Subcutaneous abdominal adipose tissue (tissue), 5 donors: ENCODE measurements around the gene AHCY.

ENCODE experiments used
- H3K27ac ChIP-seq: one replicate; pipeline ENCODE4 v1.7.0; 2013; ENCODE audit warnings: low read depth, mild to moderate bottlenecking, inconsistent platforms, low read length, moderate library complexity
- H3K27me3 ChIP-seq, 5 donors: one replicate each; pipeline ENCODE4 v1.7.0; 2013; ENCODE audit warnings: low read length in 5 of 5, inconsistent platforms in 1 of 5; ENCODE audit not compliant: control insufficient read depth in 5 of 5, insufficient read depth in 4 of 5
- H3K36me3 ChIP-seq, 5 donors: one replicate each; pipeline ENCODE4 v1.7.0; 2013; ENCODE audit warnings: low read length in 5 of 5; ENCODE audit not compliant: control insufficient read depth in 5 of 5, insufficient read depth in 5 of 5
- H3K4me1 ChIP-seq, 5 donors: one replicate each; pipeline ENCODE4 v1.7.0; 2013; ENCODE audit warnings: low read length in 5 of 5, mild to moderate bottlenecking in 3 of 5, moderate library complexity in 1 of 5; ENCODE audit not compliant: control insufficient read depth in 5 of 5, insufficient read depth in 5 of 5
- H3K4me3 ChIP-seq, 5 donors: one replicate each; pipeline ENCODE4 v1.7.0; 2013; ENCODE audit warnings: low read length in 5 of 5, low read depth in 1 of 5
- H3K9ac ChIP-seq, 5 donors: one replicate each; pipeline ENCODE4 v1.7.0; 2013; ENCODE audit warnings: low read length in 5 of 5, mild to moderate bottlenecking in 4 of 5, moderate library complexity in 3 of 5
- H3K9me3 ChIP-seq, 5 donors: one replicate each; pipeline ENCODE4 v1.7.0; 2013; ENCODE audit warnings: low read length in 5 of 5; ENCODE audit not compliant: control insufficient read depth in 5 of 5
- donor health status: healthy.
- donor health status: healthy.
- donor health status: healthy.
- donor health status: healthy.
- donor health status: healthy.

The AHCY gene

DNA sequence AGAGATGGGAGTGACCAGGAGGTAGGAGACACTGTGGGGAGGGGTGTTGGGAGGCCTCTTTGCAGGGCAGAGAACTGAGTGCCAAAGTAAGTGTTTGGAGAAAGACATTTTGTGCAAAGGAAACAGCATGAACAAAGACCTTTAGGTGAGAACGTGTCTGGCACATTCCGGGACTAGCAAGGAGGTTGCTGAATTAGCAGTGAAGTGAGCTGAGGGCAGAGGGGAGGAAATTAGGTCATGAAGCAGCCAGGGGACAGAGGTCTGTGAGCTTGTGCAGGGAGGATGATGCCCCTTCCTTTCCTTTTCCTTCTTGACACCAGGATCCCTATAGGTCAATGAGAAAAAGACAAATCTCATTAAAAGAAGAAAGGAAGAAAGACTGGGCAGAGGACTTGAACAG is 21.4 kb upstream of the AHCY start:
- H3K27ac ChIP-seq = no peak overlapping the region
- H3K9me3 ChIP-seq = no peaks in the 10 kb centered on the region
- H3K9ac ChIP-seq = no peak overlapping the region
- H3K4me3 ChIP-seq = no peak overlapping the region
- peaks cover 0 to 2% (median 0%) of the 10 kb centered on the region in 5 donors for H3K27me3 ChIP-seq
- peaks cover 0 to 13% (median 0%) of the 10 kb centered on the region in 5 donors for H3K4me1 ChIP-seq
- no peaks in the 10 kb centered on the region for H3K36me3 ChIP-seq

DNA sequence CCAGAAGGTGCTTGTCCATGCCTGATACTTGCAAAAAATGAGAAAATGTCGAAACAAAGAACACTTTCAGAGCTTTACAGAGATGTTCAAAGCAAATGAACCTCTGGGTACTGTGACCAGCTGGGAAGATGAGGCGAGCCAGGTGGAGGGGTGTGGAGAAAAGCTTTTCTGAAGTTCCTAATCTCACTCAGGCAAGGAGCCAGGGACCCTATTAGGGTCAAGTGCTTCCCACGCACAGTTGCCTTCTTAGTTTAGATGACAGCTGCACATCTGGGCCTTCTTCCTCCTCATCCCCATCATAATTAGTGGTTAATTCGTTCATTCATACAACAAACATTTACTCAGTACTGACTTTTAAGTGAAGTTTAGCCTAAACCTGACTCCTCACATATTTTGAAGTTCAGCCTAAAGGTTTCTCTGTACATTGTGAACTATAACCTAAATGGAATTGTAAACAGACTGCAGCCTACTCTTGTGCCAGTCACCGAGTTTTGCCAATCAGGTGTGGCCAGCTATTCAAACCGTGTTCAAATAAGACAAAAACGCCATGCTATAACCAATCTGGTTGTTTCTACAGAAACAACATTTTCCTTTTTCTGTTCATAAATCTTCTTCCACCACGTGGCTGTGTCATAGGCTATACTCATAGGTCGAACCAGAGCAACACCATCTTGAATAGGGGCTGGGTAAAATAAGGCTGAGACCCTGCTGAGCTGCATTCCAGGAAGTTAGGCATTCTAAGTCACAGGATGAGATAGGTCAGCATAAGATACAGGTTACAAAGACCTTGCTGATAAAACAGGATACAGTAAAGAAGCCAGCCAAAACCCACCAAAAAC is 19.3 kb upstream of the AHCY start:
- H3K27me3 ChIP-seq = peaks cover 0 to 2% (median 0%) of the 10 kb centered on the region in 5 donors
- H3K36me3 ChIP-seq = no peaks in the 10 kb centered on the region
- peak overlapping the region in 1 of 5 donors; percentile 17 for H3K9ac ChIP-seq
- H3K9me3 ChIP-seq = no peaks in the 10 kb centered on the region
- peaks cover 0 to 13% (median 0%) of the 10 kb centered on the region in 5 donors for H3K4me1 ChIP-seq
- H3K27ac ChIP-seq = no peak overlapping the region
- no peak overlapping the region for H3K4me3 ChIP-seq

DNA sequence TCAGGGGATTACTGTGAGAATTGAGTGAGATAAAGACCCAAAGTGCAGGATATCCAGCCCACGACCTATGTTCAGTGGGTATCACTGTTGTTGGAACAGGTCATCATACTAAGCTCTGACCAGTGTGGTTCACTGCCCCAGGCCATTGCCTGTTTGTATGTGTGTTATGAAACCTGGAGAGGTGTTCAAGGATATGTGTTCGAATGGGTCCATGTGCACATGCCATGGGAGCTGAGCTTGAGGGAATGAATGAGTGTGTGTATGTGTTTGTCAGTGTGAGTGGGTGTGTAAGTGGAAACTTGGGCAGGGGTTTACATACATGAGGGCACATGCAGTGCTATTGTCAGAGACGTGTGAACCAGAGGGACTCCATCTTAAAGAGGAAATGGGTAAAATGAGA is 17.7 kb upstream of the AHCY start:
- no peaks in the 10 kb centered on the region for H3K36me3 ChIP-seq
- H3K27ac ChIP-seq = no peak overlapping the region
- peaks cover 0 to 13% (median 0%) of the 10 kb centered on the region in 5 donors for H3K4me1 ChIP-seq
- H3K4me3 ChIP-seq = no peak overlapping the region
- H3K27me3 ChIP-seq = peaks cover 0 to 2% (median 0%) of the 10 kb centered on the region in 5 donors
- H3K9ac ChIP-seq = no peak overlapping the region
- no peaks in the 10 kb centered on the region for H3K9me3 ChIP-seq

DNA sequence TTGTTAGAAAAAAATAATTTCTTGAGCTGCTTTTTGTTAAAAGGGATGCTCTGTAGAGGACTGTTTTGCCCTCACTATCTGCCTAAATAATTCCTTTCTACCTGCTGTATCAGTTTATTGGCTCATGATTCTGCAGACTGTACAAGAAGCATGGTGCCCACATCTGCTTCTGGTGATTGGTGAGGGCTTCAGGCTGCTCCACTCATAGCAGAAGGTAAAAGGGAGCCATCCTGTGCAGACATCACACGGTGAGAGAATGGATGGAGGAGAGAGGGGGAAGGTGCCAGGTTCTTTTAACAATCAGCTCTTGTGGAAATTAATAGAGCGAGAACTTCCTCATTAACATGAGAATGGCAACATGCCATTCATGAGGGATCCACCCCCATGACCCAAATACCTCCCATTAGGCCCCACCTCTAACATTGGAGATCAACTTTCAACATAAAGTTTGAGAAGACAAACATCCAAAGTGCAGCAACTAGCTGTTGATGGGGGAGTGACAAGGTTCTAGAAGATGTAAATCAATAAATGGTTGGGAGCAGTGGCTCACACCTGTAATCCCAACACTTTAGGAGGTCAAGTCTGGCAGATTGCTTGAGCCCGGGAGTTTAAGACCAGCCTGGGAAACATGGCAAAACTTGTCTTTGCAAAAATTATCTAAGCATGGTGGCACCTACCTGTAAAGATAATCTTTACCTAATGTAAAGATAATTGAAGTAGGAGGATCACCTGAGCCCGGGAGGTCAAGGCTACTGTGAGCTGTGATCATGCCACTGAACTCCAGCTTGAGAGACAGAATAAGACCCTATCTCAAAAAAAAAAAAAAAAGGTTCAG is 15.7 kb upstream of the AHCY start:
- Histone ChIP-seq H3K9me3 (no peaks in the 10 kb centered on the region), H3K27me3 (peaks cover 0 to 2% (median 0%) of the 10 kb centered on the region in 5 donors), H3K4me1 (peaks cover 0 to 7% (median 0%) of the 10 kb centered on the region in 5 donors), H3K4me3 (no peak overlapping the region), H3K36me3 (no peaks in the 10 kb centered on the region), H3K27ac (no peak overlapping the region), H3K9ac (no peak overlapping the region)

DNA sequence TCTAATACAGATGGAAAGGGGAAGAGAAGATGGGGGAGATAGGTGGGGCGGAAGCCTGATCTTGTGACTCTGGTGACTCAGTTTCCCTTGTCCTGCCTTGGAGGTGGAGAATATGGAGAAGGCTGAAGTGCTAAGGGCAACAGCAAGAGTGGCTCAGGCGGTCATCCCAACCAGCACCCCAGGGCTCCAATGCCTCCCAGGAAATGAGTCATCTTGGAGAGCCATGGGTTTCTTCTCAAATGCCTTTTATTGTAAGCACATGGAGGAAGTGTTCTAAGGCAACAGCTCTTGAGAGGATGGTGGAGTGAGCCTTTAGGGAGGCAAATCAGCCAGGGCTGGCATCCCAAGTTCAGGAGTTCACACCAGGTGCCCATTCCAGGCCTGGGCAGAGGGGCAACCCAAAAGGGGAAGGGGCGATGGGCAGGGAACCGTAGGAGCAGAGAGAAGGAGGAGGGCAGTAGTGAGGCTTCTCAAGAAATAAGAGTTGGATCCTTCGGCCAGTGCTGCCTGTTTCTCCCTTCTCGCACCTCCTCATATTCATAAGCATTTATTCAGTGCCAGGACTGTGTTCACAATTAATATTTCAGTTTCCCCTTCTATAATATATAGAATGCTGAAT is 13.2 kb upstream of the AHCY start:
- Histone ChIP-seq H3K4me1 (peaks cover 0 to 17% (median 15%) of the 10 kb centered on the region in 5 donors), H3K9me3 (no peaks in the 10 kb centered on the region), H3K27ac (no peak overlapping the region), H3K4me3 (no peak overlapping the region), H3K27me3 (peaks cover 7 to 12% (median 9%) of the 10 kb centered on the region in 5 donors), H3K36me3 (no peaks in the 10 kb centered on the region), H3K9ac (no peak overlapping the region)

DNA sequence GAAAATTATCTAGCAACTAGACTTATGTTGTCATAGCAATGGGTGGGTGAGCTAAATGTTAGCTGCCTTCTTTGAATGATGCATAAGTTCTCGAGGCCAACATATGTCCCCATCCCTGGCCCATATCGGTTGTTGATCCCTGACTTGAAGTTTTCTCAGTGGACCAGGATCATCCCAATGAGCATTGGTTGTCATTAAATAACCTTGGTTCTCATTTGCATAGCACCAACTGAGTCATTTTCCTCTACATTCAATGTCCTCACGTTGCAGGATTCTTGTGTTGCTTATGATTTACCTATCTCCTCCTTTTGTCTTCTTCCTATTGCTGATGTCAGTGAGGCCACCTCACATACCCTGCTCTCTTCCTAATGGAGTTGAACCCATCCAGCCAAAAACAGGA is 12.1 kb upstream of the AHCY start:
- peaks cover 0 to 17% (median 15%) of the 10 kb centered on the region in 5 donors for H3K4me1 ChIP-seq
- H3K9me3 ChIP-seq = no peaks in the 10 kb centered on the region
- no peak overlapping the region for H3K4me3 ChIP-seq
- no peaks in the 10 kb centered on the region for H3K36me3 ChIP-seq
- peaks cover 5 to 16% (median 9%) of the 10 kb centered on the region in 5 donors for H3K27me3 ChIP-seq
- no peak overlapping the region for H3K9ac ChIP-seq
- H3K27ac ChIP-seq = no peak overlapping the region

DNA sequence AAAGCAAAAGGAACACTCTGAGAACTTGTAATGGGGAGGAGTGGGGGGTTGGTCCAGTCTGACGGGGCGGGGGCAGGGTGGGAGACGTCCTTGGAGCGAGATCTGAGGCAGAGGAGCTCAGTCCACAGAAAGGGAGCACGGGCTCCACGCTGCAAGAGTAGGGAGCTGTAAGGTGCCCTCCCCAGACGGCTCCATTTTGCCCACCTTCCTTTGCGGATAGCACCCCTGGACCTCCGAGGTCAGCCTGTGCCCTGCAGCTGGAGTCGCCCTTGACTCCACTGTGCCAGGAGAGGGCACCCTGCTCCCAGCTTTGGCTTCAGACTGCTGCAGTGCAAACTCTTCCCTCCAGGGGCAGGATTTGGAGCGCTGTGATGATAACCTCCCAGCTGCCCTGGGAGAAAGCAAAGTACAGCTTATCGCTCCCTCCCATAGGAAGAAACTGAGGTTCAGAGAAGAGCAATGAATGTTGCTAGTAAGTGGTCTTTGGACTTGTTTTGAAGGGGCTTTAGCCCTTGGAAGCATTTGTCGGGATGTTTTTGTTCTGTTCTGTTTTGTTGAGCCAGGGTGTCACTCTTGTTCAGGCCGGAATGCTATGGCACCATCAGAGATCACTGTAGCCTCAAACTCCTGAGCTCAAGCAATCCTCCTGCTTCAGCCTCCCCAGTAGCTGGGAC is 9.5 kb upstream of the AHCY start:
- no peak overlapping the region for H3K9ac ChIP-seq
- no peaks in the 10 kb centered on the region for H3K36me3 ChIP-seq
- no peaks in the 10 kb centered on the region for H3K9me3 ChIP-seq
- H3K27me3 ChIP-seq = peaks cover 5 to 16% (median 9%) of the 10 kb centered on the region in 5 donors
- peak overlapping the region in 4 of 5 donors; percentile 37 to 52 (median 49) for H3K4me3 ChIP-seq
- peaks cover 0 to 17% (median 15%) of the 10 kb centered on the region in 5 donors for H3K4me1 ChIP-seq
- no peak overlapping the region for H3K27ac ChIP-seq

DNA sequence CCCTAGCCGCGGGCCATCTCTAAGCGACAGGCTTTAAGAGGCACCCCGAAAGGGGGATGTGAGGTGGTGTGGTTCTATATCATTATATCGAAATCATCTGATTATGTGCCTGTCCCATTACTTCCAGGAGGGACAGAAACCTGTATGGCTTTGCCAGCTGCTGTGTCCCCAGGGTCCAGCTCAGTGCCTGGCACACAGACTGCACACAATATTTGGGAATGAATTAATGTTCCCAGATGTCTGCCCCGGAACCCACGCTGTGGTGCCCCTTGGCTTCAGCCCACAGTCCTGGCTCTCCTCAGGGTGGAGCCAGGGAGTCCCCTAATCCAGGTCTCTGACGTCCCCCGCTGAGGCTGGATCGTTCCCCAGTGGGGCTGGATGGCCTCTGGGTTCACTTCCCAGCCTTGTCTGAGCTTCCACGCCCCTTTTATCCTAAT is 8.9 kb upstream of the AHCY start:
- H3K4me3 ChIP-seq = peak overlapping the region in 2 of 5 donors; percentile 46 to 52
- H3K36me3 ChIP-seq = no peaks in the 10 kb centered on the region
- H3K27me3 ChIP-seq = peaks cover 5 to 16% (median 9%) of the 10 kb centered on the region in 5 donors
- H3K9me3 ChIP-seq = no peaks in the 10 kb centered on the region
- no peak overlapping the region for H3K27ac ChIP-seq
- peak overlapping the region in 1 of 5 donors; percentile 44 for H3K9ac ChIP-seq
- peaks cover 0 to 17% (median 15%) of the 10 kb centered on the region in 5 donors for H3K4me1 ChIP-seq
